UCSD-AML1 (cell line): ENCODE data around the gene HYPK.

Experiments used
- DNase-seq: peaks from one replicate; lab custom pipeline; 2025; ENCODE audit not compliant: unreplicated experiment; lab: John Stamatoyannopoulos, UW

HYPK gene

GRCh38 chr15:43800286-43801141, at the start of gene HYPK:
Gene HYPK, plus strand, starts transcription at chr15:43800599. Its CDS starts 24 bp downstream, at chr15:43800623.
- DNase-seq, result peak; percentile 91

GRCh38 chr15:43751885-43752284, 48.5 kb upstream of the HYPK start:
- no peak for DNase-seq

- DNase-seq, result no peak
Measured at GRCh38 chr15:43762824-43763223, 37.6 kb upstream of the HYPK start.

GRCh38 chr15:43763819-43764446, 36.5 kb upstream of the HYPK start:
- no peak for DNase-seq

- peak; percentile 43 for DNase-seq
Measured at GRCh38 chr15:43769584-43770228, 30.7 kb upstream of the HYPK start.

GRCh38 chr15:43771816-43772215, 28.6 kb upstream of the HYPK start:
- no peak for DNase-seq

GRCh38 chr15:43772624-43773023, 27.8 kb upstream of the HYPK start:
- no peak for DNase-seq

GRCh38 chr15:43774062-43774461, 26.3 kb upstream of the HYPK start:
- DNase-seq, result no peak

GRCh38 chr15:43775411-43775965, 24.9 kb upstream of the HYPK start:
- DNase-seq, result no peak

- DNase-seq, result no peak
Measured at GRCh38 chr15:43776101-43776717, 24.2 kb upstream of the HYPK start.

- DNase-seq, result peak; percentile 88
Measured at GRCh38 chr15:43776718-43777266, 23.6 kb upstream of the HYPK start, which contains the start of gene ELL3. Gene ELL3, minus strand, starts transcription at chr15:43776966. Its CDS starts 65 bp downstream, at chr15:43776901.

GRCh38 chr15:43777267-43777914, 23.0 kb upstream of the HYPK start:
- DNase-seq, result peak; percentile 88

GRCh38 chr15:43779016-43779415, 21.4 kb upstream of the HYPK start:
- DNase-seq, result no peak

- no peak for DNase-seq
Measured at GRCh38 chr15:43789409-43789808, 11.0 kb upstream of the HYPK start.

GRCh38 chr15:43791993-43792760, 8.2 kb upstream of the HYPK start, which contains the start of gene SERF2:
Gene SERF2, plus strand, starts transcription at chr15:43792320. Its CDS starts 57 bp downstream, at chr15:43792377.
- peak; percentile 100 for DNase-seq

GRCh38 chr15:43792761-43793476, 7.5 kb upstream of the HYPK start:
- DNase-seq, result no peak

GRCh38 chr15:43793647-43794046, 6.8 kb upstream of the HYPK start:
- DNase-seq, result no peak

- DNase-seq, result no peak
Measured at GRCh38 chr15:43794269-43795037, 5.9 kb upstream of the HYPK start.
